Kidney (tissue), 14 donors: ENCODE measurements around the gene NOTCH2. TPM values are rescaled to one million over a fixed set of nuclear protein-coding genes. Genes with fewer than 3 reads are reported as not detected.

ENCODE experiments used
- DNase-seq, 5 donors: peaks; one replicate each; pipeline ENCODE4 v3.0.0-alpha.2; 2013 to 2020
- FAIRE-seq: peaks from 2 replicates; lab custom pipeline; 2012; peaks lifted over from hg19 to GRCh38; lab: Jason Lieb, UNC
- H3K27ac ChIP-seq, 2 donors: one replicate each; pipeline ENCODE4 v1.7.0; 2013; ENCODE audit warnings: low read depth in 2 of 2, low read length in 2 of 2, inconsistent platforms in 1 of 2
- H3K27me3 ChIP-seq: one replicate; pipeline ENCODE4 v1.7.1; 2013; ENCODE audit warnings: low read length, inconsistent platforms; ENCODE audit not compliant: control insufficient read depth, insufficient read depth
- H3K36me3 ChIP-seq, 3 donors: one replicate each; pipeline versions ENCODE4 v1.7.0 to v1.7.1; 2013; ENCODE audit warnings: low read length in 3 of 3, control low read depth in 1 of 3, inconsistent platforms in 1 of 3; ENCODE audit not compliant: insufficient read depth in 3 of 3, control insufficient read depth in 2 of 3
- H3K4me1 ChIP-seq, 3 donors: one replicate each; pipeline versions ENCODE4 v1.7.0 to v1.7.1; 2013; ENCODE audit warnings: low read length in 3 of 3, inconsistent platforms in 1 of 3, low read depth in 1 of 3; ENCODE audit not compliant: control insufficient read depth in 2 of 3, insufficient read depth in 2 of 3
- H3K4me3 ChIP-seq, 3 donors: one replicate each; pipeline versions ENCODE4 v1.7.0 to v1.8.1; 2013; ENCODE audit warnings: low read length in 3 of 3, control low read depth in 1 of 3, inconsistent platforms in 1 of 3
- H3K9ac ChIP-seq, 3 donors: one replicate each; pipeline versions ENCODE4 v1.7.0 to v1.7.1; 2013; ENCODE audit warnings: low read length in 3 of 3, control low read depth in 1 of 3, inconsistent platforms in 1 of 3
- H3K9me3 ChIP-seq, 3 donors: one replicate each; pipeline versions ENCODE4 v1.7.0 to v1.7.1; 2013; ENCODE audit warnings: low read length in 3 of 3, control low read depth in 1 of 3, inconsistent platforms in 1 of 3; ENCODE audit not compliant: control insufficient read depth in 2 of 3, insufficient read depth in 1 of 3
- CTCF ChIP-seq: IDR thresholded peaks from 3 replicates; pipeline ENCODE4 v1.5.1; 2012; ENCODE audit warnings: mild to moderate bottlenecking, moderate library complexity, borderline replicate concordance; ENCODE audit not compliant: insufficient read depth; ENCODE audit errors: extremely low read depth
- intact Hi-C: fragments of 100-400 bp; cut with DNase I; formaldehyde crosslinking; loops from one replicate; pipeline ENCODE4 v1.11.1; 2022
- polyA plus RNA-seq: library from polyadenylated mRNA; stranded (reverse); fragments of 350-450 nt; fragmentation: Illumina TruSeq; extraction: RNeasy Lipid Tissue Mini Kit (QIAGEN cat#74804); gene quantifications from one replicate; pipeline ENCODE4 v1.2.3, GENCODE V29; 2014; ENCODE audit warnings: low read depth, low replicate concordance; ENCODE audit not compliant: insufficient read depth
- total RNA-seq: library from RNA; stranded (reverse); fragmentation: NEBNext Ultra II Directional; extraction: Animal tissue kit (Norgen Biotek cat#: 25700); gene quantifications from one replicate; pipeline ENCODE4 v1.2.1, GENCODE V29; 2021
- donor health status: control.
- donor health status: control.
- donor health status: control.
- donor health status: control.
- donor health status: control.
- donor health status: DM: yes; HTN: yes; CAD: no.
- donor health status: Normal renal cell carcinoma (clear cell type).

Gene NOTCH2
- total and polyA plus RNA-seq, 2 donors from 2014 or later, result 4.9 to 113 TPM

GRCh38 chr1:119888476-119888875 lies 181.0 kb downstream of the NOTCH2 start:
- no peak overlapping the region for H3K4me3 ChIP-seq
- no peak for TF ChIP-seq CTCF
- no peak for DNase-seq
- H3K27me3 ChIP-seq, result no peaks in the 10 kb centered on the region
- H3K9me3 ChIP-seq, result no peaks in the 10 kb centered on the region
- intact Hi-C loops, result no loop called here
- H3K27ac ChIP-seq, result no peak overlapping the region
- H3K36me3 ChIP-seq, result no peaks in the 10 kb centered on the region
- no peak for FAIRE-seq
- no peaks in the 10 kb centered on the region for H3K4me1 ChIP-seq
- H3K9ac ChIP-seq, result no peak overlapping the region

- TF ChIP-seq CTCF, result no peak
- intact Hi-C loops, result no loop called here
- no peak overlapping the region for H3K9ac ChIP-seq
- no peak for FAIRE-seq
- H3K4me3 ChIP-seq, result no peak overlapping the region
- H3K9me3 ChIP-seq, result no peaks in the 10 kb centered on the region
- H3K4me1 ChIP-seq, result no peaks in the 10 kb centered on the region
- no peaks in the 10 kb centered on the region for H3K36me3 ChIP-seq
- no peaks in the 10 kb centered on the region for H3K27me3 ChIP-seq
- no peak overlapping the region for H3K27ac ChIP-seq
- DNase-seq, result no peak
Measured at GRCh38 chr1:119887427-119887826, 182.0 kb downstream of the NOTCH2 start.

- peak; percentile 56 for TF ChIP-seq CTCF
- DNase-seq, result no peak
- no peaks in the 10 kb centered on the region for H3K27me3 ChIP-seq
- no peaks in the 10 kb centered on the region for H3K4me1 ChIP-seq
- H3K9me3 ChIP-seq, result no peaks in the 10 kb centered on the region
- FAIRE-seq, result no peak
- H3K36me3 ChIP-seq, result no peaks in the 10 kb centered on the region
- intact Hi-C loops, result no loop called here
- H3K9ac ChIP-seq, result no peak overlapping the region
- no peak overlapping the region for H3K27ac ChIP-seq
- no peak overlapping the region for H3K4me3 ChIP-seq
Measured at GRCh38 chr1:119885903-119886783, 183.3 kb downstream of the NOTCH2 start.
